ENCODE data around the gene DACT3. TPM values are rescaled to one million over a fixed set of nuclear protein-coding genes. Genes with fewer than 3 reads are reported as not detected.

Gene DACT3
- total and polyA plus RNA-seq, 2 experiments from 2014 or later = 0.78 to 2.6 TPM

DNA sequence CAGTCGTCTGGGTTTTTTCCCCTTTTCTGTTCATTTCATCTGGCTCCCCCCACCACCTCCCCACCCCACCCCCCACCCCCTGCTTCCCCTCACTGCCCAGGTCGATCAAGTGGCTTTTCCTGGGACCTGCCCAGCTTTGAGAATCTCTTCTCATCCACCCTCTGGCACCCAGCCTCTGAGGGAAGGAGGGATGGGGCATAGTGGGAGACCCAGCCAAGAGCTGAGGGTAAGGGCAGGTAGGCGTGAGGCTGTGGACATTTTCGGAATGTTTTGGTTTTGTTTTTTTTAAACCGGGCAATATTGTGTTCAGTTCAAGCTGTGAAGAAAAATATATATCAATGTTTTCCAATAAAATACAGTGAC lies 50.6 kb downstream of the DACT3 start (continued):
- TF ChIP-seq, protein P1, sequence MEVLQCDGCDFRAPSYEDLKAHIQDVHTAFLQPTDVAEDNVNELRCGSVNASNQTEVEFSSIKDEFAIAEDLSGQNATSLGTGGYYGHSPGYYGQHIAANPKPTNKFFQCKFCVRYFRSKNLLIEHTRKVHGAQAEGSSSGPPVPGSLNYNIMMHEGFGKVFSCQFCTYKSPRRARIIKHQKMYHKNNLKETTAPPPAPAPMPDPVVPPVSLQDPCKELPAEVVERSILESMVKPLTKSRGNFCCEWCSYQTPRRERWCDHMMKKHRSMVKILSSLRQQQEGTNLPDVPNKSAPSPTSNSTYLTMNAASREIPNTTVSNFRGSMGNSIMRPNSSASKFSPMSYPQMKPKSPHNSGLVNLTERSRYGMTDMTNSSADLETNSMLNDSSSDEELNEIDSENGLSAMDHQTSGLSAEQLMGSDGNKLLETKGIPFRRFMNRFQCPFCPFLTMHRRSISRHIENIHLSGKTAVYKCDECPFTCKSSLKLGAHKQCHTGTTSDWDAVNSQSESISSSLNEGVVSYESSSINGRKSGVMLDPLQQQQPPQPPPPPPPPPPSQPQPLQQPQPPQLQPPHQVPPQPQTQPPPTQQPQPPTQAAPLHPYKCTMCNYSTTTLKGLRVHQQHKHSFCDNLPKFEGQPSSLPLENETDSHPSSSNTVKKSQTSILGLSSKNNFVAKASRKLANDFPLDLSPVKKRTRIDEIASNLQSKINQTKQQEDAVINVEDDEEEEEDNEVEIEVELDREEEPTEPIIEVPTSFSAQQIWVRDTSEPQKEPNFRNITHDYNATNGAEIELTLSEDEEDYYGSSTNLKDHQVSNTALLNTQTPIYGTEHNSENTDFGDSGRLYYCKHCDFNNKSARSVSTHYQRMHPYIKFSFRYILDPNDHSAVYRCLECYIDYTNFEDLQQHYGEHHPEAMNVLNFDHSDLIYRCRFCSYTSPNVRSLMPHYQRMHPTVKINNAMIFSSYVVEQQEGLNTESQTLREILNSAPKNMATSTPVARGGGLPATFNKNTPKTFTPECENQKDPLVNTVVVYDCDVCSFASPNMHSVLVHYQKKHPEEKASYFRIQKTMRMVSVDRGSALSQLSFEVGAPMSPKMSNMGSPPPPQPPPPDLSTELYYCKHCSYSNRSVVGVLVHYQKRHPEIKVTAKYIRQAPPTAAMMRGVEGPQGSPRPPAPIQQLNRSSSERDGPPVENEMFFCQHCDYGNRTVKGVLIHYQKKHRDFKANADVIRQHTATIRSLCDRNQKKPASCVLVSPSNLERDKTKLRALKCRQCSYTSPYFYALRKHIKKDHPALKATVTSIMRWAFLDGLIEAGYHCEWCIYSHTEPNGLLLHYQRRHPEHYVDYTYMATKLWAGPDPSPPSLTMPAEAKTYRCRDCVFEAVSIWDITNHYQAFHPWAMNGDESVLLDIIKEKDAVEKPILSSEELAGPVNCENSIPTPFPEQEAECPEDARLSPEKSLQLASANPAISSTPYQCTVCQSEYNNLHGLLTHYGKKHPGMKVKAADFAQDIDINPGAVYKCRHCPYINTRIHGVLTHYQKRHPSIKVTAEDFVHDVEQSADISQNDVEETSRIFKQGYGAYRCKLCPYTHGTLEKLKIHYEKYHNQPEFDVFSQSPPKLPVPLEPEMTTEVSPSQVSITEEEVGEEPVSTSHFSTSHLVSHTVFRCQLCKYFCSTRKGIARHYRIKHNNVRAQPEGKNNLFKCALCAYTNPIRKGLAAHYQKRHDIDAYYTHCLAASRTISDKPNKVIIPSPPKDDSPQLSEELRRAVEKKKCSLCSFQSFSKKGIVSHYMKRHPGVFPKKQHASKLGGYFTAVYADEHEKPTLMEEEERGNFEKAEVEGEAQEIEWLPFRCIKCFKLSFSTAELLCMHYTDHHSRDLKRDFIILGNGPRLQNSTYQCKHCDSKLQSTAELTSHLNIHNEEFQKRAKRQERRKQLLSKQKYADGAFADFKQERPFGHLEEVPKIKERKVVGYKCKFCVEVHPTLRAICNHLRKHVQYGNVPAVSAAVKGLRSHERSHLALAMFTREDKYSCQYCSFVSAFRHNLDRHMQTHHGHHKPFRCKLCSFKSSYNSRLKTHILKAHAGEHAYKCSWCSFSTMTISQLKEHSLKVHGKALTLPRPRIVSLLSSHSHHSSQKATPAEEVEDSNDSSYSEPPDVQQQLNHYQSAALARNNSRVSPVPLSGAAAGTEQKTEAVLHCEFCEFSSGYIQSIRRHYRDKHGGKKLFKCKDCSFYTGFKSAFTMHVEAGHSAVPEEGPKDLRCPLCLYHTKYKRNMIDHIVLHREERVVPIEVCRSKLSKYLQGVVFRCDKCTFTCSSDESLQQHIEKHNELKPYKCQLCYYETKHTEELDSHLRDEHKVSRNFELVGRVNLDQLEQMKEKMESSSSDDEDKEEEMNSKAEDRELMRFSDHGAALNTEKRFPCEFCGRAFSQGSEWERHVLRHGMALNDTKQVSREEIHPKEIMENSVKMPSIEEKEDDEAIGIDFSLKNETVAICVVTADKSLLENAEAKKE (CRISPR knock-in tag; IDR thresholded peaks at IDR 0.05) = no peak
- TF ChIP-seq ZNF331 (CRISPR knock-in tag; IDR thresholded peaks at IDR 0.05; ENCODE audit: low read depth) (no peak), EZH2 (IDR thresholded peaks at IDR 0.05; ENCODE audit: low read depth, unreplicated experiment) (no peak), STAT1 (IDR thresholded peaks at IDR 0.05; ENCODE audit: unreplicated experiment) (no peak), EZH2phosphoT487 (IDR thresholded peaks at IDR 0.05; ENCODE audit: unreplicated experiment) (no peak), ZNF114 (CRISPR knock-in tag; IDR thresholded peaks at IDR 0.05) (no peak)

DNA sequence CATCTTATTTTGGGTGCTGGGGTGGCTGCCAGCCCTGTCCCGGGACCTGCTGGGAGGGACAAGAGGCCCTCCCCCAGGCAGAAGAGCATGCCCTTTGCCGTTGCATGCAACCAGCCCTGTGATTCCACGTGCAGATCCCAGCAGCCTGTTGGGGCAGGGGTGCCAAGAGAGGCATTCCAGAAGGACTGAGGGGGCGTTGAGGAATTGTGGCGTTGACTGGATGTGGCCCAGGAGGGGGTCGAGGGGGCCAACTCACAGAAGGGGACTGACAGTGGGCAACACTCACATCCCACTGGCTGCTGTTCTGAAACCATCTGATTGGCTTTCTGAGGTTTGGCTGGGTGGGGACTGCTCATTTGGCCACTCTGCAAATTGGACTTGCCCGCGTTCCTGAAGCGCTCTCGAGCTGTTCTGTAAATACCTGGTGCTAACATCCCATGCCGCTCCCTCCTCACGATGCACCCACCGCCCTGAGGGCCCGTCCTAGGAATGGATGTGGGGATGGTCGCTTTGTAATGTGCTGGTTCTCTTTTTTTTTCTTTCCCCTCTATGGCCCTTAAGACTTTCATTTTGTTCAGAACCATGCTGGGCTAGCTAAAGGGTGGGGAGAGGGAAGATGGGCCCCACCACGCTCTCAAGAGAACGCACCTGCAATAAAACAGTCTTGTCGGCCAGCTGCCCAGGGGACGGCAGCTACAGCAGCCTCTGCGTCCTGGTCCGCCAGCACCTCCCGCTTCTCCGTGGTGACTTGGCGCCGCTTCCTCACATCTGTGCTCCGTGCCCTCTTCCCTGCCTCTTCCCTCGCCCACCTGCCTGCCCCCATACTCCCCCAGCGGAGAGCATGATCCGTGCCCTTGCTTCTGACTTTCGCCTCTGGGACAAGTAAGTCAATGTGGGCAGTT lies 51.2 kb downstream of the DACT3 start:
- H3K27ac Mint-ChIP-seq = no peak overlapping the region
- H3K9me3 Mint-ChIP-seq = no peaks in the 10 kb centered on the region
- H3K4me3 Mint-ChIP-seq = no peak overlapping the region; the same call in 2 of the 3 replicates
- peaks cover 6% of the 10 kb centered on the region; the same call in 2 of the 3 replicates for H3K4me1 Mint-ChIP-seq
- H3K36me3 Mint-ChIP-seq (ENCODE audit: low read depth) = peaks cover 40% of the 10 kb centered on the region
- H3K27me3 Mint-ChIP-seq (ENCODE audit: insufficient read depth, low read depth, poor library complexity) = peaks cover 9% of the 10 kb centered on the region
- Histone ChIP-seq H4K20me1 (replicated peaks; ENCODE audit: insufficient read depth) (peaks cover 4% of the 10 kb centered on the region; the same call in 1 of the 2 replicates), H3K4me2 (no peak overlapping the region), H3K27ac (ENCODE audit: low read depth) (no peak overlapping the region), H3K9me2 (ENCODE audit: insufficient read depth) (no peaks in the 10 kb centered on the region), H2AFZ (no peak overlapping the region), H3K36me3 (ENCODE audit: insufficient read depth) (peaks cover 21% of the 10 kb centered on the region; the same call in 1 of the 2 replicates), H3K4me1 (ENCODE audit: insufficient read depth) (no peaks in the 10 kb centered on the region), H3K4me3 (no peak overlapping the region), H3F3A (replicated peaks; ENCODE audit: low read depth) (no peaks in the 10 kb centered on the region), H3K27me3 (ENCODE audit: insufficient read depth) (no peaks in the 10 kb centered on the region), H3K79me2 (replicated peaks; ENCODE audit: insufficient read depth) (peaks cover 5% of the 10 kb centered on the region; the same call in 1 of the 2 replicates)
- DNase-seq (ENCODE audit: low spot score) (no peak), ATAC-seq (no peak)
- TF ChIP-seq POLR2AphosphoS5 (IDR thresholded peaks at IDR 0.05; ENCODE audit: low read depth) (0 out of 2 replicates have a peak, but pooled peaks have one; percentile 15), STAT1 (IDR thresholded peaks at IDR 0.05; ENCODE audit: unreplicated experiment) (no peak)

Data from GM23338 (cell line).